Brain microvascular endothelial cell (primary cell): Measurements from ENCODE around the gene QRFP.

Source experiments
- DNase-seq: peaks from one replicate; pipeline ENCODE4 v3.0.0-alpha.2; 2020
- H3K27ac ChIP-seq: fragments of 250-450 bp; sonication (Bioruptor Pico); 2 replicates; pipeline ENCODE4 v1.5.1; 2020; ENCODE audit warnings: mild to moderate bottlenecking, moderate library complexity
- H3K27me3 ChIP-seq: fragments of 250-450 bp; sonication (Bioruptor Pico); replicated peaks from 2 replicates; pipeline ENCODE4 v1.5.1; 2020; ENCODE audit warnings: mild to moderate bottlenecking
- H3K36me3 ChIP-seq: fragments of 250-450 bp; sonication (Bioruptor Pico); replicated peaks from 2 replicates; pipeline ENCODE4 v1.5.1; 2020; ENCODE audit warnings: mild to moderate bottlenecking
- H3K4me3 ChIP-seq: 2 replicates; pipeline ENCODE4 v1.5.1; 2011; ENCODE audit warnings: low read depth, mild to moderate bottlenecking, control low read depth, low read length, moderate library complexity
- CTCF ChIP-seq: IDR thresholded peaks from 2 replicates; pipeline ENCODE4 v1.5.1; 2011; ENCODE audit warnings: low read depth, mild to moderate bottlenecking, moderate library complexity, low read length, control low read depth, inconsistent platforms; ENCODE audit errors: missing control alignments
- in situ Hi-C: cut with HindIII; loops from 2 replicates; pipeline ENCODE4 v1.10.0; 2017; ENCODE audit warnings: low sequenced_read_pairs, low pct_ligation_motif_present

The QRFP gene

GRCh38 chr9:130904070-130905044 is 7.7 kb upstream of the QRFP start:
- TF ChIP-seq CTCF: no peak
- H3K4me3 ChIP-seq: no peak overlapping the region
- H3K36me3 ChIP-seq: no peaks in the 10 kb centered on the region
- peaks cover 55% of the 10 kb centered on the region for H3K27me3 ChIP-seq
- H3K27ac ChIP-seq: no peak overlapping the region
- no peak for DNase-seq
- in situ Hi-C loops: no loop called here

GRCh38 chr9:130903194-130904069 is 6.8 kb upstream of the QRFP start:
- in situ Hi-C loops: no loop called here
- DNase-seq: no peak
- no peaks in the 10 kb centered on the region for H3K36me3 ChIP-seq
- no peak overlapping the region for H3K27ac ChIP-seq
- peaks cover 59% of the 10 kb centered on the region for H3K27me3 ChIP-seq
- H3K4me3 ChIP-seq: no peak overlapping the region
- TF ChIP-seq CTCF: no peak

GRCh38 chr9:130902204-130903185 is 5.9 kb upstream of the QRFP start:
- TF ChIP-seq CTCF: no peak
- Histone ChIP-seq H3K27ac (peak overlapping the region; percentile 8), H3K4me3 (no peak overlapping the region), H3K27me3 (peaks cover 60% of the 10 kb centered on the region), H3K36me3 (no peaks in the 10 kb centered on the region)
- in situ Hi-C loops: no loop called here
- no peak for DNase-seq

GRCh38 chr9:130901498-130902203 is 5.0 kb upstream of the QRFP start:
- peak overlapping the region; percentile 8 for H3K27ac ChIP-seq
- TF ChIP-seq CTCF: no peak
- DNase-seq: no peak
- no peaks in the 10 kb centered on the region for H3K36me3 ChIP-seq
- peaks cover 63% of the 10 kb centered on the region for H3K27me3 ChIP-seq
- H3K4me3 ChIP-seq: no peak overlapping the region
- in situ Hi-C loops: no loop called here
